ENCODE measurements around the gene KIF1A.

GRCh38 chr2:240797914-240798313, 22.1 kb downstream of the KIF1A start:
- TF ChIP-seq POLR2A (IDR thresholded peaks at IDR 0.05; ENCODE audit: low read depth, low read length) (no peak), POLR2AphosphoS5 (IDR thresholded peaks at IDR 0.05; ENCODE audit: low read depth, low read length) (no peak), TAF1 (IDR thresholded peaks at IDR 0.05; ENCODE audit: borderline replicate concordance, low read depth, low read length) (no peak)
